ENCODE data around the gene BTRC.

- TF ChIP-seq POLR2A (IDR thresholded peaks at IDR 0.05; ENCODE audit: low read depth, low read length) = no peak
- TF ChIP-seq POLR2AphosphoS5 (IDR thresholded peaks at IDR 0.05; ENCODE audit: insufficient read depth, low read depth, low read length) = no peak
- TF ChIP-seq EZH2 (IDR thresholded peaks at IDR 0.05; ENCODE audit: borderline replicate concordance, low read depth, low read length, severe bottlenecking) = no peak
These were observed 158.8 kb downstream of the BTRC start for GRCh38 chr10:101512738-101513137.
